HG02642 (cell line): ENCODE data around the gene SEC22C.

Source experiments
- ATAC-seq: cut with Tn5 transposase; IDR thresholded peaks from one replicate; pipeline ENCODE4 v1.9.1; 2021; ENCODE audit warnings: mild to moderate bottlenecking; ENCODE audit not compliant: unreplicated experiment, poor library complexity

The SEC22C gene

GRCh38 chr3:42515976-42516375 lies 65.8 kb downstream of the SEC22C start:
- ATAC-seq, result no peak

- no peak for ATAC-seq
Measured at GRCh38 chr3:42515391-42515916, 66.3 kb downstream of the SEC22C start.

GRCh38 chr3:42514876-42515275 lies 66.9 kb downstream of the SEC22C start:
- ATAC-seq, result no peak

- no peak for ATAC-seq
Measured at GRCh38 chr3:42513521-42513920, 68.2 kb downstream of the SEC22C start.

GRCh38 chr3:42513121-42513520 lies 68.6 kb downstream of the SEC22C start:
- ATAC-seq, result no peak

GRCh38 chr3:42511736-42512135 lies 70.0 kb downstream of the SEC22C start:
- ATAC-seq, result no peak

GRCh38 chr3:42511201-42511600 lies 70.6 kb downstream of the SEC22C start:
- ATAC-seq, result no peak

GRCh38 chr3:42510325-42510724 lies 71.4 kb downstream of the SEC22C start:
- no peak for ATAC-seq

- no peak for ATAC-seq
Measured at GRCh38 chr3:42509111-42509510, 72.7 kb downstream of the SEC22C start.

- no peak for ATAC-seq
Measured at GRCh38 chr3:42508562-42508961, 73.2 kb downstream of the SEC22C start.

GRCh38 chr3:42507761-42508335 lies 73.9 kb downstream of the SEC22C start:
- ATAC-seq, result no peak

GRCh38 chr3:42507252-42507651 lies 74.5 kb downstream of the SEC22C start:
- ATAC-seq, result no peak

- ATAC-seq, result no peak
Measured at GRCh38 chr3:42505849-42506410, 75.8 kb downstream of the SEC22C start.

GRCh38 chr3:42505128-42505848 lies 76.5 kb downstream of the SEC22C start:
- ATAC-seq, result no peak

GRCh38 chr3:42504334-42505127 lies 77.2 kb downstream of the SEC22C start:
- no peak for ATAC-seq

- no peak for ATAC-seq
Measured at GRCh38 chr3:42503957-42504333, 77.8 kb downstream of the SEC22C start.

- no peak for ATAC-seq
Measured at GRCh38 chr3:42503251-42503924, 78.4 kb downstream of the SEC22C start.

- peak; percentile 93 for ATAC-seq
Measured at GRCh38 chr3:42502429-42503250, 79.1 kb downstream of the SEC22C start, which contains the start of gene VIPR1. TSS of gene VIPR1 (plus strand) at chr3:42502643. CDS start at chr3:42502736, 93 bp downstream.

- peak; percentile 35 for ATAC-seq
Measured at GRCh38 chr3:42501681-42502428, 79.9 kb downstream of the SEC22C start.
